ENCODE measurements around the gene DDX52.

- no peak for TF ChIP-seq EZH2 (conservative IDR thresholded peaks at IDR 0.05; ENCODE audit: low read depth, low read length)
- no peak for TF ChIP-seq MLXIP (CRISPR knock-in tag; IDR thresholded peaks at IDR 0.05; ENCODE audit: borderline replicate concordance)
- TF ChIP-seq ZNF770 (CRISPR knock-in tag; IDR thresholded peaks at IDR 0.05): no peak
- TF ChIP-seq TAF1 (CRISPR knock-in tag; IDR thresholded peaks at IDR 0.05): no peak
- no peak for TF ChIP-seq CTCF (CRISPR knock-in tag; IDR thresholded peaks at IDR 0.05)
- TF ChIP-seq ZNF687 (CRISPR knock-in tag; IDR thresholded peaks at IDR 0.05): no peak
- no peak for TF ChIP-seq ZNF747 (CRISPR knock-in tag; IDR thresholded peaks at IDR 0.05; ENCODE audit: borderline replicate concordance)
- no peak for TF ChIP-seq ZNF556 (CRISPR knock-in tag; IDR thresholded peaks at IDR 0.05; ENCODE audit: borderline replicate concordance)
- TF ChIP-seq KDM1A (CRISPR knock-in tag; IDR thresholded peaks at IDR 0.05): no peak
Observed at GRCh38 chr17:37659925-37660324, 16.7 kb upstream of the DDX52 start.

All from HepG2 (cell line).